ENCODE results near the gene VSNL1. TPM values are rescaled to one million over a fixed set of nuclear protein-coding genes. Genes with fewer than 3 reads are reported as not detected.

Gene VSNL1
- total RNA-seq, 1 donor from 2014 or later, result not detected

DNA sequence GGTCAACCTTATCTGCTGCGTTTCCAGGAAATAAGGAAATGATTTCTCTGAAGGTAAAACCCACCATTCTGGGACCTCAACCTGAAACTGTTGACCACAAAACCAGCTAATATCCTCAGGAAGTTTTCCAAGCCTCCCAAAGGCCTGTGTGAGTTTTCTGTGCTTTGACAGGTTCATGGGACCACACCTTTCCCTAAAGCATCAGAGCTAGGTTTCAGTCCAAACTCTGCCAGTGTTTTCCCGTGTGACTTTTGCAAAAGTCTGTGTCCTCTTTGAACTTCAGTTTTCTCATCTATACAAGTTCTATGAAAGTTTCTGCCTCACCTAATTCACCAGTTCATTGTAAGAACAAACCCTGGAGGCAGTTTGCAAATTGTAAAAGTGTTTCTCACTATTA, 39.8 kb downstream of the VSNL1 start:
- intact Hi-C loops (cut with micrococcal nuclease), result no loop called here

DNA sequence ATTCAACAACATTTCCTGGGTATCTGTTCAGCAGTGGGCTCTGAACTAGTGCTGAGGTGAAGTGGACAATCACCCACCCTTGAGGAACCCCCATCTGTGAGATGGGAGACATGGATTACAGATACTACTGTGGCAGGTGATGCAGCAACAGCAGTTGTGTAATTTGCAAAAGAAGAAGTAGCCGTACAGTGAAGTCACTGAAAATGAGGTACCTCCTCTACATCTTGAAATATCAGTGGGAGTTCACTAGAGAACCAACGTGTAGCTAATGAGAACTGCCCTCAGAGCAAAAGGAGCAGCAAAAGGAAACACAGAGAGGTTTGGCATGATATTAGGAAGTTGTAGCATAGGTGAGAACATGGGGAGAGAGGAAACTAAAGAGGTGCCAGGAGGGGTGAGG, 41.3 kb downstream of the VSNL1 start:
- intact Hi-C loops (cut with micrococcal nuclease), result no loop called here

DNA sequence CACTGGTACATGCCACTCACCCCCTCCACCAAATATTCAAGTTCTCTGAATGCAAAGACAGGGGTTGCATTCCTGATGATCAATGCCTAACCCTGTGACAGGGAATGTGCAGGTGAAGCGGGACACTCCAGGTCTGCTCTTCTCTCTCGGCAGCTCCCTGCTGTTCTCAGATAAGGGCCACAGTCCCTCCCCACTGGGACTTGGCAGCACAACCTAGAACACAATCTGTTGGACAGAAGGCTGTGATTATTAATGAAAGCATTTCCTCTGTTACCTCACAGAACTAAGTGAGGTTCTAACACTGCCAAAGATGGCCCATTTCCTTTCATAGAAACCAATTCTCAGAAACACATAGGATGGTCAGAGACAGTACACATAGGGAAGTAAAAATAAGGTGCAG, 42.7 kb downstream of the VSNL1 start:
- intact Hi-C loops (cut with micrococcal nuclease), result no loop called here

DNA sequence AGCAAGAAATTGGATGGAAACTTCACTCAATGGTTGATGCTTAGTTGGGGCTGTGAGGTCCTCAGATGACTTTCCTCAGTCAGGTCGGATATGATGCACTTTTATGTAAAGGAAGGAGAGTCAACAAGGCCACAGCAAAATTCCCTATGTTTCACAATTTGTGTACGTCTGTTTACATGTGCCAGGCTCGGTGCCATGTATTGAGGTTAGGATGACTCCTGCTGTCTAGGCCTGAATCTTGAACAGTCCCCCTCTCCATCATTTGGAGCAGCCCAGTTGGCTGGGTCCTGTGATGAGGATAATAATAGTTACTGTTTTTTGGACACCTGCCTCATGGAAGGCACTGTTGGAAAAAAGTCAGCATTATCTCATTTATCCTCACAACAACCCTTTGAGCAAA, 43.1 kb downstream of the VSNL1 start:
- intact Hi-C loops (cut with micrococcal nuclease), result no loop called here

DNA sequence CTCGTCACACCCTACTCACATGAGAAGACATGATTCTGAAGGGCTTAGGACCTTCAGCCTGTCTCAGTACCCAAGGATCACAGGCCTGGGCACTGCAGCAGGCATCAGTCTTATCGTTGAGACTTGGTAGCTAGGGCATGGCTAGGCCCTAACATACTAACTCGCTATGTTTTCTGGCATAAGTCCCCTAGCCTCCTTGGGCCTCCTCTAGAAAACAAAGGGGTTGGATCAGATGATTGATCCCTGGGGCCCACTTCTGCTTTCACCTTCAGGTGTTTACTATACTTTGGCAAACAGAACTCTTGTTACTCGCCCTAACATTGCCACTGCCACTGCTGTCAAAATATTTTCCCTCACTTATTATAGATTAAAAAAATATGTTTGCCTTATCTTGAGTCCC, 44.2 kb downstream of the VSNL1 start:
- intact Hi-C loops (cut with micrococcal nuclease), result no loop called here

DNA sequence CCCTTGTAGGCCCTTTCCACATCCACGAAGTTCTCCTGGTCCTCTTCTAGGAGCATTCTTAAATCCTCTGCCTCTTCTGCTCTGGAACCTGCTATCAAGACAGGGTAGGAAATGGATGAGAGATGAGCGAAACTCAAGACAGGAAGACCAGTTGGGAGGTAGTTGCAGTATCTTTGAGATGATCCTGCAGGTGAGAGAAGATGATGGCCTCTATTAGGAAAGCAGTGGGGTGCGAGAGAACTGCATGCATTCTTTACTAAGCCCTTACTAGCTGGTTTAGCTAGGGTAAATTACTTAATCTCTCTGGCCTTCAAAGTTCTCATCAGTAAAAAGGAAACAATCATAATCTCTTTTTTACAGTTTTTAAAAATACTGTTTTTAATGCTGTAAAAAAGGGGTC, 47.0 kb downstream of the VSNL1 start:
- intact Hi-C loops (cut with micrococcal nuclease), result no loop called here

DNA sequence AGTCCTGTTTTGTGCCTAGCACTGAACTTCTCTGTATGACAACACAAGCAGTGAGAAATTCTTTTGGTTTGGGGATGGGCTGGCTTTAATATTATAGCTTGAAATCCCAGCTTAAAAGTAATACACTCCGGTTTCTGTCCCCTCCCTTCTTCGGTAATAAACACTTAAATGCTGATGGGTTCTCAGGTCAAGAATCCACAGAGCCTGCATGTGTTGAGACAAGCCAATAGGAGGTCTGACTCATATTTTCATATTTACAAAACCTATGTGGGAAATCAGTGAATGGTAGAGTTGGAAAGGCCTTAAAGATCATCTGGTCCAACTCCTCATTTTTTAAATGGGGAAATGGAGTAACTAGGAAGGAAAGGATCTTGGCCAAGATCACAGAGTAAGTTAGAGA, 47.5 kb downstream of the VSNL1 start:
- intact Hi-C loops (cut with micrococcal nuclease), result no loop called here

DNA sequence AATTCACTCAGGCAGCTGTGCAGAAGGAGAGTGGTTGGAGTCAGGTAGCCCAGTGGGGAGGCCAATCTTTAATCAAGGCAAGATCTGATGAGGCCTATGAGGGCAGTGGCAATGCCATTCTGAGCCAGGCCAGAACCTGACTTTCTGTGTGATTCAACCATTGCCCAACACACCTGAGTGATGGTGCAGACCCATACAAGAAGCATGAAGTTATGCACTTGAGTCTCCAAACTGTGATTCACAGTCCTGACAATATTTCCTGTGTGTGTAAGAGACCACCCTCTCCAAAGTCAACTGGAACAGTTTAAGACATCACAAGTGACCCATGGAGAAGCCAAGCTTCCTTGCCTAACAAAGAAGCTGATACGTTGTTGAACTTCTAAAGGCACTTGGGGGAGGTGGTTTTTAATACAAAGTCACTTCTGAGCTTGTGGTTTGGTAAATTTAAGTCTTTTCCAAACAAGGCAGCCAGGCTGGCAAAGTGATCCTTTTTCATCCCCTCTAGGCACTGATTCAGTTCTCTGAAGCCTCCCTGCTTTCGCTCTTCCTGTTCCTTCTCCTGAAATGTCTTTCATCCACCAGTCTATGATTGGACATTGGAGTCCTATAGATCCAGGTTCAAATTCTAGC, 49.0 kb downstream of the VSNL1 start:
- intact Hi-C loops (cut with micrococcal nuclease), result no loop called here

DNA sequence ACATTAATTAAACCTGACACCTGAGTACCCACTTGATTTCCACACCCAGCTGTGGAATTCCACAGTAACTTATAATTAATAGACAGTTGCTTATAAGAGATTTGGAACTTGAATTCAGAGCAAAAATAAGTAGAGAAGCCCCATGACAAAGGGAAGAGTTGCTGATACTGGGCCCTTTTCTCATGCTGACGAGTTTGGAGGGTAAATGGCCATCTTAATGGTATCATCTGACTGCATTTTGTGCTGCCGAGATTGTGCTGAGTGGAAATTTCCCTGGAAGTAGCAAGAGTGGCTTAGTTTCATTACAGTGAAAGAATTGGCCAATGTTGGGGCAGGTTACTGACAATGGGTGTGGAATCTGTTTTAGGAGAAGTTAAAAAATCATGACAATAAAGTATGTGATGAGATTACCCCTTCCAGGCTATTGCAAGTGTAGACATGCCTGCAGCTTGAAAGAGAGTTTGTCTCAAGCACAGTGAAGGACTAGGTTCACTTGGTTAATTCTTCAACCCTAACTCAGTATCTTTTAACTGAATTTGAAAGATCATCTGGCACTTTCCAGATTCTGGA, 49.9 kb downstream of the VSNL1 start:
- intact Hi-C loops (cut with micrococcal nuclease), result no loop called here

DNA sequence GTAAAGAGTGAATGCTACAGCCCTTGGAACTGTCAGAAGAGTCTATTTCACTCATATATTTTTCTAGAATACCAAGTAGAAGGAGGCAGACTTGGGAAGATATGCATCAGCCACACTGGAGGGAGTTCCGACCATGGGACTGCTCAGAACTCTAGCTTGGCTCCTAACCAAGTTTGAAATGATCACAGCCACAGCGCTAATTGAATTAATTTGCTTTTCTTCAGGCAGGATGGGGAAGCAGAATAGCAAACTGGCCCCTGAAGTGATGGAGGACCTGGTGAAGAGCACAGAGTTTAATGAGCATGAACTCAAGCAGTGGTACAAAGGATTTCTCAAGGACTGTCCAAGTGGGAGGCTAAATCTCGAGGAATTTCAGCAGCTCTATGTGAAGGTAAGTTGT, 51.4 kb downstream of the VSNL1 start:
- intact Hi-C loops (cut with micrococcal nuclease), result no loop called here

DNA sequence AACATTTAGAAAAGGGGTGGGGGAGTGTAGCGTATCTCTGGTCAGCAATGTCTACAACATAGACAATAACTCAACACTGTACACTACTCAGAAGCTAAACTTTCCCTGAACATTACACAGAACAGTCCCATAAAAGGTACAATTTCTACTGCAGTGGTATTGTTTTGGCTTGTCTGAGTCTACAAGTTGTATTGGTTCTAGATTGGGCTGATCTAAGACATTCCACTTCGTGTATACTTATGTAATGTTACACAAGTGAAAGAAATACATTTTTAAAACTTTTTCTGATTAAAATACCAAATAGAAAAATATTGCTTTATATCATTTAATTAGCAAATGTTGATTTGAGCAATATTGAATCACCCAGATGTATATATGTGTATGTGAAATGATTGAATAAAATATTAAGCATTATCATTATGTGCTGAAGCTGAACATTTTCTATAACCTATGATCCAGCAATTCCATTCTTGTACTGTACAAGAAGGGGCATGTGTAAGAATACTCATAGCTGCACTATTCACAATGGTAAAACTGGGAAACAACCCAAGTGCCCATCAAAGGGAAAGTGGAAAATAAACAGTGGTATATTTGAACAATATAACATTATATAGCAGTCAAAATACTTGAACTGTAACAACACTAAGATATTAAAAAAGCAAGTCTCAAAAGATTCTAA, 52.4 kb downstream of the VSNL1 start:
- intact Hi-C loops (cut with micrococcal nuclease), result no loop called here

DNA sequence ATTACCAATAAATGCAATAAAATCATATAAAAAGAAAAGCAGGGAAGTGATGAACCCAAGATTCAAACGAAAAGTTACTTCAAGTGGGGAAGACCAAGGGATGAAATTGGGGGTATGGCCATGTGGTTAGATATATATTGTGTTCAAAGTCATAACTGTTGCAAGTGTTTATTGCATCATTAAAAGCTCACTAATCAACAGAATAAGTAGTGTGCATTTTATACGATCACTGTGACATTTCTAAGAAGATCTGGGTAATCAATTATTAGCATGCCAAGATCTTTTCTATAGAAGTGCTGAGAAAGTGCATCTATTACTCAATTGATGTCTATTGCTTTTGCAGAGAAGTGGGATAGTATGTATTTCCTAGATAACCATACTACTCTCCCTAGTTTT, 52.9 kb downstream of the VSNL1 start:
- intact Hi-C loops (cut with micrococcal nuclease), result no loop called here

DNA sequence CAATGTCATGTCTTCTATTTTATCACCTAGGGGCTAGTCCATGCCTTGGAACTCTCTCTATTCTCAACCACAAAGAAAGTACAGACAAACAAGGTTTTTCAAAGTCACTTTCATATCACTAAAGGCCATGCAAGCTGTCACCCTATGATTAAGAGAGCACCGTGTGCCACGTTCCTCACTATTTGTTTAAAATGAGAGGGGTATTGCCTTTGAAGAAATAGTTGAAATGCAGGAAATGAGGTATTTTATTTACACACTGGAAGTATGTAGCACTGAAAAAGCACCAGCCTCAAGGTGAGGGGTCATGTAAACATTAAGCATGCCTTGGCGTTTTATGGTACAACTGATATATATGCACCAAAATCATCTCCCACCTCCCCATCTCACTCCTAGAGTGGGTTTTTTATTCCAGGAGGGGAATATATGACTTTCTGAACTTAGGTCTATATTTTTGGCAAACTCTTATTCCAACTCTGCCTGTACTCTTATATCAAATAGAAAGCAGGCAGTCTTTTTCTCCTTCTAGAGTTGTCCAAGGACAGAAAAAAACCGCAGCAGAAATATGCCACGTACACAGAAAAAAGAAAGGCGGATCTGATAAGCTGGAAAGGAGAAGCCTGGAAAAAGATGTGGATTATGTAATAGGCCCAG, 53.5 kb downstream of the VSNL1 start:
- intact Hi-C loops (cut with micrococcal nuclease), result no loop called here

DNA sequence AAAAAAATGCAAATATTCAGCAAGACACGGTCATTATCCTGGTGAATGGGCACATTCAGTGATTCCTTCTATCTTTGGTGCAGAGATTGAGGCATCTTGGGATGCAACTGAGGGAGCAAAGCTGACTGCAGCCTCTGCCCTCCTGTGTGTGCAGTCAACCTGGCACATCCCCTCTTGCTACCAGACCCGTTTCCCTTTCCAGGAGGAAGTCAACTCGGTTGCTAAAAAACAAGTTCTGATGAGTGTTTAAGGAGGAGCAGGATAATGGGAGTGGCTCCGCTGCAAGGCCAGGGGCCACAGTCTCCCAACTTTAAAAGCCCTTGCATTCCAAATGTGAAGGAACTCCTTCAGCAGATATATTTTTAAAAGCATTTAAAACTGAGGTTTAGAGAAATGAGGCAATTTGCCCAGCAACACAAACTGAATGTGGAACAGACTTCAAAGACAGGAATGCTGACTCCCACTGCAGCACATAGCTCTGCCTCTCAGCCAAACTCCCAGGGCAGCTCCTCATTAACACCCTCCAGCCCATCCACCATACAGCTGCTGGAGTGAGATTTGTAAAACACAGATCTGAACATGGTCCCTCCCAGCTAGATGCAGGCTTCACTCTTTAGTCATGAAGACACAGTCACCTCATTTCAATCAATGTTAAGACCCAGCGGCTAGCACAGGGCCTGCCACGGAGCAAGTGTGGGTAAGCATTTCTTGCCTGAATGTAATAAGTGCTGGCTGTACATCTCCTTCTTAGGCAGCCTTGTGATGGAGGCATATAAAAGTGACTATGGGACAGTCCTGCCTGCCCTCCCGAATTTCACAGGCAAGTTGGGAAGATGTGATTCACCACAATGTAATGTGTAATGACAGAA, 54.3 kb downstream of the VSNL1 start:
- intact Hi-C loops (cut with micrococcal nuclease), result no loop called here

DNA sequence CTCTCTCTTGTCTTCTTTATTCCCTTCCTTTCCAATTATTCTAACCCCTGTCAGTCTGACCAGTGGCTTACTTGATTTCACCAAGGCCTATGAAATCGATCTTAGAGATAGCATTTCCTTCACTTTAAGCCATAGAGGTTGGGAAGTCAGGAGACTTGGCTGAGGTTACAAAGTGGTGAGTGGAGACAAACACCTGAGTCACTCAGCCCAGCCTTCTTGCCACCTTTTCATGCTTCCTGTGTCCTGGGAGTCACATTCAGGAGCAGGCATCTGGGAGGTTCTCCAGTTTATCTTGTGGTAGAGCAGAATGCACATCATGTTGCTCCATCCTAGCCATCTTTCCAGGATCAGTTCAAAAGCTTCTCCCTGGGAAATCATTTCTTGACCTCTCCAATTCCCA, 59.1 kb downstream of the VSNL1 start:
- intact Hi-C loops (cut with micrococcal nuclease), result no loop called here

DNA sequence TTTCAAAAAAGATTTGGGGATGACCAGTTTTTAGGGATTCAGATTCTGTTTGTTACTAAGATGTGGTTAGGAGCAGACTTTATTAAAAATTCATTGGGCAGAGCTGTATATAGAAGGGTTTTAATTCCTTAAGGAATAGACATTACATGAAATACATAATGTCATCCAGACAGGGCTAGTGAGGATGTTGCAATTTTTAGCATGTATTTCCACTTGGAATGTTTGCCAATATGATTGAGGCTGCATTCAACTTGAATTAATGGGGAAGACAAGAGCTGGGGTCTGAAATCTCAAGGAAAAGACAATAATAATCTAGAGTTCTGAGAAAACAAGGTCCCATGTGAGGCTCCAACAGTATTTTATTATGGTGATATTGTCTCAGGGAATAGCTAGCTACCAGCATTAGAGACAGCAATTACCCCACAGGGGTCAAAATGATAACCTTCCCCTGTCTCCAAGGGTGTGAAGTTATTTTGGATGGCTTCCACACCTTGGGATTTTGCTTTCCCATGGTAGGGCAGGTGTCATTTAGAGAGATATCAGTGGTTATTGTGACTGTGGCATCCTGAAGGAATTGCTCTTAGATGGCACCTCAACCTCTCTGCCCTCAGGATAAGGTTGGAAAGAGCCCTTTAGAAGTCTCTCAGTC, 60.2 kb downstream of the VSNL1 start:
- intact Hi-C loops (cut with micrococcal nuclease), result no loop called here

DNA sequence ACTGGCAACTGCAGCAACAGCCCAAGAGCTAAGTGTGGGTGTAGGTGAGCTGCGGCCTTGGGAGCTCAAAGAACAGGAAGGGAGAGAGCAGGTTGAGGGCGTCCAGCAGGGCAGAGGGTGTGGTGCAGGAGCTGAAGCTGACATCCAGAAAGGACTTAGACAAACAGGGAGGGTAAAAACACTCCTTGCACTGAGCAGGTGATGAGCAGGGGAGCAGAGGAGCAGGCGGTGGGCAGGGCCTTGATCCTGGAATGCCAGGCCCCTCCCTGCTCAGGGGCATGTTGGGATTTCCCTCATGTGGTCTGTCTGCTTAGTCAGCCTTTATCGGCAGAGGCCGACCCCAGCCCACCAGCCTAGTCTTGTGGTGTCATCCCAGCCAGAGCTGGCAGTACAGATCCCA, 63.6 kb downstream of the VSNL1 start:
- intact Hi-C loops (cut with micrococcal nuclease), result no loop called here

DNA sequence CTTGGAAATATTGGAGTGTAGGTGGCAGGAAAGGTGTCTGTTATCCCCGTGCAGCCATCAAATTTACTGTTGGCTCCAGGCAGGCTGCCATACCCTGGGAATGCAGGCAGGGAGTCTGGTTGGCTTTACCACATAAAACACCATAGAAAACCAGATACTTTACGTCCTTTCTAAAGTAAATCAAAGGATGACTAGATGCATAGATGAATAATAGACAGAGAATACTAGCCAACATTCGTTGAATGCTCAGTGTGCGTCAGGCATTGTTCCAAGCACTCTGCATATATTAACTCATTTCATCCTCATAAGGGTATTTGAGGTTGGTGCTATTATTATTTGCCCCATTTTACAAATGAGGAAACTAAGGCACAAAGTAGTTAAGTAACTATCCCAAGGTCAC, 65.2 kb downstream of the VSNL1 start:
- intact Hi-C loops (cut with micrococcal nuclease), result no loop called here

DNA sequence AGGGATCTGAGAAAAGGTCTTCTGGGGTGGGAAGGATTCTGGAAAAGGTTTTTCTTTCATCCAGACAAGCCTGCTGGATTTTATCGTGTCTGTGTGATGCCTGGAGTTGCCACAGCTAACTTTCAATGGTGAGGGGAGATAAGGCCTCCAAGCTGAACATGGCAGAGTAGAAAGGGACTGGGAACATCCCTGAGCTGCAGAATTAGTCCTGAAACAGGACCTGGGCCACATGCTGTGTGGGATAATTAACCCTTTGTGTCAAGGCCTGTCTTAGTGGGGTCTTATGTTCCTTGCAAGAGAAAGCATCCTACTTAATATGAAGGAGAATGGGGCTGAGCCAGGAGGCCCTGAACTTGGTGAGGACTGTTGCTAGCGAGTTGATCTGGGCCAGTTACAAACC, 66.4 kb downstream of the VSNL1 start:
- intact Hi-C loops (cut with micrococcal nuclease), result no loop called here

DNA sequence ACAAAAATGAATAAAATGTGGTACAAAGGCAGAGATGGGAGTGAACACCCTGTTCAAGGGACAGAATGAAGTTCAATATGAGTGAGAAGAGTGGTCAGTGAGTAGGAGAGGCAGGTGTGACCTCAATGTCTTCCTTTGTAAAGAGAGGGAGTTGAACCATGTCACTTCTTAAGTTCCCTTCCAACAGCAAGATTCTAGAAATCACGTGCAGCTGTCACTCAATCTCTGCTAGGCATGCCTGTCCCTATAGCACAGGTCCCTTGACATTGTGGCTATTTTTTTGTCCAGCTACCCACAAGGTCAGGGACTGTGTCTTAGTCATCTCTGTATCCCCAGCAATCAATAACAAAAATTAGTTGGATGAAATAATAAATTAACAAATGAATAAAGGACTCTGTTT, 66.9 kb downstream of the VSNL1 start:
- intact Hi-C loops (cut with micrococcal nuclease), result no loop called here

DNA sequence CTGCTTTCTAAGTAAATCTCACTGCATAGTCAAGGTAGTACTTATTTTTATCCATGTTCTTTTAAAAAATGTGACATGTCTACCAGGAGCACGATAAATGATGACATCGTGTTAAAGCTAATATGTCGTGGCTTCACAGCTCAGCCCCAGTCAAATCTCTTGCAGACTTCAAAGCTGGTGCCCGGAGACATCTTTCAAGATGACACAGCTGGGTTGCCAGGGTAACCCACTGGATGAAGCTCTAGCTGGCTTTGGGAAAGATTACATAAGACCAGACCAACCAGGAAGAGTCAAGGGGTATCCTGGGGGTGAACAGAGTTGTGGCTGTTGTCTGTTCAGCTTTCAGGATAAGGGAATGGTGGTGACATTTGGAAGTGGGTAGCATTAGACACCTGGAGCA, 67.8 kb downstream of the VSNL1 start:
- intact Hi-C loops (cut with micrococcal nuclease), result no loop called here

Data from T-helper 2 cell treated with Interferon-gamma antibody and Interleukin-4, amounts not matched to agents 100 ng/mL and 5 ng/mL, for 36 hours (primary cell).